HL-60/S4 treated with phorbol 12-myristate 13-acetate at 8.2 ng/mL for 4 days and 3 days (cell line): ENCODE measurements around the gene EPC1.
"Not testable (repeated sequence)": the region's sequence is repeated elsewhere in the genome, so short reads cannot be mapped to it uniquely, and the experiment has no call there.

Experiments used
- in situ Hi-C: fragments of 300-500 bp; cut with MboI; formaldehyde crosslinking; loops from 2 replicates; pipeline ENCODE4 v1.15.0; 2022; ENCODE audit warnings: low sequenced_read_pairs

EPC1 gene

GRCh38 chr10:32373031-32373430 is 26.1 kb upstream of the EPC1 start:
- in situ Hi-C loops: no loop called here

GRCh38 chr10:32372000-32372875 is 25.3 kb upstream of the EPC1 start:
- in situ Hi-C loops: no loop called here

DNA sequence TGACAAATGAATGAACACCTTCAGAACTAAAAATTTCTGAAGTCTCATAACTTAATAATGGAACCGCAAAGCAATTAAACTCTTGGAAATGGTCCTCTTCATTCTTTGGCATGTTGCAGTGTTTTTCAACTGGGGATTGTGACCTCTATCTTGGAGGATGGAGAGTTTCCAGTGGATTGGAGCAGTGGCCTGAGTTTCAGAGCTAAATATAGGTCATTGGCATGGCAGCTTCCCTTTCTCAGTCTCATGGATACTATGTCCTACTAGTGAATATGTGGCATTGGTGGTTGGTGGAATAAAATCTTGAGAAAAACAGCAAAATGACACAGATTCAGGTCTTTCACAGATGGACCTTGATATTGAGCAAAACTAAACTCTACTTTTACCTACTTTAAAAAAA is 24.1 kb upstream of the EPC1 start:
- in situ Hi-C loops: no loop called here

- in situ Hi-C loops: no loop called here
These were observed 21.0 kb upstream of the EPC1 start for GRCh38 chr10:32367793-32368453.

DNA sequence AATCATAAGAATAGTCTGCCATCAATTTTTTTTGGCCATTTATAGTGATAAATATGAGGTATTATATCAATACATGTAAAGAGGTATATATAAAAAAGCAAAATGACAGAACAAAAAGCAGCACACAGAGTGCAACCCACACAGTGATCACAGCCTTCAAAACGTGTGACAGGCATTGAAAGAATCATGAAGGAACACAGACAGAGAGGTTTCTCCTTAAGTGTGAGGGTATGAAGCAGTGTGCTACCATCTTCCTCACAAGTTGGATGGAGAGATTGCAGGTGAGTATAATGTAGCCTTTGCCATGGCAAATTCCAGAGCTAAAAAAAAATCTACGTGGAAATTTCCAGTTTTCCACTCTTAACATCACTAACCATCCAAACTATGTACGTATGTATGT is 19.6 kb upstream of the EPC1 start:
- in situ Hi-C loops: no loop called here

GRCh38 chr10:32366111-32366510 is 19.2 kb upstream of the EPC1 start:
- in situ Hi-C loops: no loop called here

GRCh38 chr10:32365404-32365803 is 18.4 kb upstream of the EPC1 start:
- in situ Hi-C loops: not testable (repeated sequence)

- in situ Hi-C loops: no loop called here
These were observed 15.6 kb upstream of the EPC1 start for GRCh38 chr10:32362571-32362970.

- in situ Hi-C loops: no loop called here
These were observed 13.9 kb upstream of the EPC1 start for GRCh38 chr10:32360884-32361283.

GRCh38 chr10:32360241-32360640 is 13.3 kb upstream of the EPC1 start:
- in situ Hi-C loops: no loop called here

DNA sequence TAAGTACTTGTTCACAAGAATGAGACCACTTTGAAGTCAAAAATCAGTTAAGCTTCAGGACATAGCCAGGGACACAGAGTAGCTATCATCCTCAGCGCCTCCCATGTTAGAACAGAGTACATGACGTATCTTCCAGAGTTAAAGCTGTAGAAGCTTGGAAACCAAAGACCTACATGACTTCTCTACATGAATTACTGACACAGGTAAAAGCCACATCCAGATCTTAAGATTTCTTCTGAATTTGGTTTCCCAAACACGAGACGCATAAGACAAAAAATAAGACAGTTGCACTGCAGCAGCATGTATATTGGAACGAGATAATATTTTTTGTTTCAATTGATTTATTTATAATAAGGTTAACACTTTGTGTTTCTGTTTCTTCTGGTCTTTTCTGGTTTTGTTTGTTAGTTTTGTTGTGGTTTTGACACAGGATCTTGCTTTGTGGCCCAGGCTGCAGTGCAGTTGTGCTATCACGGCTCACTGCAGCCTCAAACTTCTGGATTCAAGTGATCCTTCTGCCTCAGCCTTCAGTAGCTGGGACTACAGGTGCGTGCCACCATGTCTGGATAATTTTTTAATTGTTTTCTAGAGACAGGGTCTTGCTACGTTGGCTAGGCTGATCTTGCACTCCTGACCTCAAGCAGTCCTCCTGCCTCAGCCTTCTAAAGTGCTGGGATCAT is 10.2 kb upstream of the EPC1 start:
- in situ Hi-C loops: no loop called here

DNA sequence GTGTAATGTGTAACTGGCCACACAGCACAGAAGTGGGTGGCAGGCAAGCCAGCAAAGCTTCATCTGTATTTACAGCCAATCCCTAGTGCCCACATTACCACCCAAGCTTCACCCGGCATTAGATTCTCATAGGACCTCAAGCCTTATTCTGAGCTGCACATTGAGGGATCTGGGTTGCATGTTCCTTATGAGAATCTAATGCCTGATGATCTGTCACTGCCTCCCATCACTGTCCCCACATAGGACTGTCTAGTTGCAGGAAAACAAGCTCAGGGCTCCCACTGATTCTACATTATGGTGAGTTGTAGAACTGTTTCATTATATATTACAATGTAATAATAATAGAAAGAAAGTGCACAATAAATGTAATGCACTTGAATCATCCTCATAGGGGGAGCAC is 7.7 kb upstream of the EPC1 start:
- in situ Hi-C loops: not testable (repeated sequence)

DNA sequence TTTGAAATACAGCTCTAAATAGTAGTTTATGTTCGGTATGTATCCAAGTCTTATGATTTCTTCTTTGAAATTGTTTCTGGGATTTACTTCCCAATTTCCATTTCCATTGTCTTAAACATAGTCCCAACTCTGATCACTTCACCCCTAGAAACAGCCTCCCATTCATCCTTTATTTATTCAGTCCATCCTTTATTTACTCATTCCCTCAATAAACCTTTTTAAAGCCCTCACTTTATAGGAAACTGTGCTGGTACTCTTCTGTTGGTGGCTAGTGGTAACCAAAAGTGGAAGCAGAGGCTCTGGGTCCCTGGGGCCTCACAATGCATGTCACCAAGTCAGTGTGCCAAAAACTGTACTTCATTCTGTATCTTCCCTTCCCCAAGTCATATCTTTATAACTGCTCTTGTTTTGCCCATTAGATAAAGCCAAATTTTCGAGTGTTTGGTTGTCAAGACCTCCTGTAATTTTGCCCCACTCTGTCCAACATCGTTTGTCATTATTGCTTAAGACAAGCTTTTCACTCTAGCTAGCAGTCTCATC is 3.9 kb upstream of the EPC1 start:
- in situ Hi-C loops: no loop called here

- in situ Hi-C loops: no loop called here
These were observed 3.2 kb upstream of the EPC1 start for GRCh38 chr10:32349968-32350738.

DNA sequence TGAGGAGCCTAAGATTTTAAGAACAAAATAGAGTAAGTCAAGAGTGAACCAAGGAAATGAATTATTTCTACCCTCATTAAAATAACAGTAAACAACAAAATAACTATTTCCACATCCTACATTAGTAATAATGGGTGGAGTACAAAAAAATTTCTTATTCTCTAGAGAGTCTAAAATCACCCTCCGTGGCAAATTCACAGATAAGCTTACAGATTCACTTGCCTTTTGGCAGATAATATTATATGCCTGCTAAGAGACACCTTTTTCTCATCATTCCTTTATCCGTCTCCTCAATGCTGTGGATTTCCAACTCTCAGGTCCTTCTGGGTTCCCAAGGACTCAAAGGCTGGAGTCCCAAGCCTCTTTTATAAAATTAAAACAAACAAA is 2.2 kb upstream of the EPC1 start:
- in situ Hi-C loops: no loop called here

DNA sequence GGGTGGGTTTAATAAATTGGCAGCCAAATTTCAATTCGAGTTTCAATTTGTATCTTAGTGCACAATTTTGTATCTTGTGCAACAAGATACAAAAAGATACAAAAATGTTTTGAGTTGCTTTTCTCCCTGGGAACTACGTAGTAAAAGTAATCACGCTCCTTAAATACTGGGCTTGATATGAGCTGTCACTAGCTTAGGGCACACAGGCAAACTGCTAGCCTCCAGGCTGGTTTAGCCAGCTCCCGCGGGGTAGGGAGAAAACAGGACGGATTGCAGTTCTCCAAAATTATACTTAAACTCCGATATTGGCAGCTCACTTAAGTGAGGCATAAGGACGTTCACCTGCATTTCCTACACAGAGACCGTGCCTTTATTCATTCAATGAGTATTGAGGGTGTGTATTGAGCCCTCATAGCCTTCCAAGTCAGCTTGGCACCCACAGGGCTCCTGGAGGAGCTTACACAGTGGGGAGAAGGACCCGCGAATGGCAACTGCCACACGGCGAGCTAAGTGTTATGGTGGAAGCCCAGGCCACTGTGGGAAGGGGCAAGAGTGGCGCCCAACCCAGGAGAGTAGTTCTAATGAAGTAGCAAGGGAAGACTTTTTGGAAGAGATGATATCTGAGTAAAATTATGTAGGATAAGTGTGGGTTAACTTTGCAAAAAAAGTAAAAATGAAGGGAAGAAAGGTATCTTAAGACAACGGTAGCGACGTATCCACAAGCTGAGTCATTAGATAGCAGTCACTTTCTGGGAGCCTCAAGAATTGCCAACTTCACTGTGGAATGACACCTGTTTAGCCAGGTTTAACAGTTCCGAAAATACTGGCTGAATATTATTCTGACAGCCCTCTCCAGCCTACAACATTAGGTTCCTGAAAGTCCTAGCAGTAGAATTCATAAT is 1.6 kb upstream of the EPC1 start:
- in situ Hi-C loops: no loop called here

GRCh38 chr10:32347363-32348022 is 535 bp upstream of the EPC1 start:
- in situ Hi-C loops: no loop called here

DNA sequence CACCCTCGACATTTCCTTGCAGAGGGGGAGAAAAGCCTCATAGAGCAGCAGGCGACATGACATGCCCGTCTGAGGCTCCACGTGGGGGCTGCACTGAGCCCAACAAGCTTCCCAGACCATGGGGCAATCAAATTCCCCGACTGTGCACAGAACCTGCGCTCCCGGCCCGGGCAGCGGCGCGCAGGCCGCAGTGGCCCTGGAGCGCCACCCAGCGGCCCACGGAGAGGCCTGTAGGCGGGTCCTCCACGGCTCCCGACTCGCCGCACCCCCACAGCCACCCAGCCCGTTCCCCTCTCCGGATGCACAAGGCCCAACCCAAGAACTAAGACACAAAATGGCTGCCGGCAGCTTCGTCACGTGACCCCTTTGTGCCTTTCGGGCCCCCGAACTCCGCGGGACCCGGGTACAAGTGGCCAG is 816 bp downstream of the EPC1 start:
- in situ Hi-C loops: no loop called here

- in situ Hi-C loops: no loop called here
These were observed 5.4 kb downstream of the EPC1 start for GRCh38 chr10:32341596-32341995.
